ENCODE results near the gene RAP1GAP.

The RAP1GAP gene

GRCh38 chr1:21662426-21663247, 6.5 kb downstream of the RAP1GAP start:
- DNase-seq (ENCODE audit: low spot score), result no peak

DNA sequence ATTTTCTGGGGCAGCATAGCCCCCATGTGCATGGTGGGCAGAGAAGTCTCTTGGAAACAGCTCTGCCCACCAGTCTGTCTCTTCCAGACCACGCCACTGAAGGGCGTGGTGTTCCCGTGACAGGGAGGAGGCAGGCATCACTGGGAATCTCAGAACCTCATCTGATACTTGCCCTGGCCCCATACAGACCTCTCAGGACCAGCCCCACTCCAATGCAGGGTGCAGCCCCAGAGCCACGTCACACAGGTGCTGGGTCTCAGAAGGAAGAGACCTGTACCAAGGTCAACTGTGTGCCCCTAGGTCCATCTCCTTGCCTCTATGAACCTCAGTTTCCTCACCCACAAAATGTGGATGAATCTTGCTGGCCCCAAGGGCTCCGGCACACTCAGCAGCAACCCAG, 7.3 kb downstream of the RAP1GAP start:
- no peak for DNase-seq (ENCODE audit: low spot score)

GRCh38 chr1:21659924-21660326, 9.2 kb downstream of the RAP1GAP start:
- no peak for DNase-seq (ENCODE audit: low spot score)

- peak; percentile 80 for DNase-seq (ENCODE audit: low spot score)
Measured at GRCh38 chr1:21659099-21659923, 9.8 kb downstream of the RAP1GAP start.

- no peak for DNase-seq (ENCODE audit: low spot score)
Measured at GRCh38 chr1:21657456-21658190, 11.5 kb downstream of the RAP1GAP start.

GRCh38 chr1:21655748-21656147, 13.4 kb downstream of the RAP1GAP start:
- no peak for DNase-seq (ENCODE audit: low spot score)

GRCh38 chr1:21655259-21655658, 13.9 kb downstream of the RAP1GAP start:
- DNase-seq (ENCODE audit: low spot score), result no peak

GRCh38 chr1:21654209-21654608, 14.9 kb downstream of the RAP1GAP start:
- no peak for DNase-seq (ENCODE audit: low spot score)

- DNase-seq (ENCODE audit: low spot score), result no peak
Measured at GRCh38 chr1:21653744-21654100, 15.4 kb downstream of the RAP1GAP start.

- no peak for DNase-seq (ENCODE audit: low spot score)
Measured at GRCh38 chr1:21652937-21653743, 16.0 kb downstream of the RAP1GAP start.

GRCh38 chr1:21652101-21652936, 16.8 kb downstream of the RAP1GAP start:
- no peak for DNase-seq (ENCODE audit: low spot score)

DNA sequence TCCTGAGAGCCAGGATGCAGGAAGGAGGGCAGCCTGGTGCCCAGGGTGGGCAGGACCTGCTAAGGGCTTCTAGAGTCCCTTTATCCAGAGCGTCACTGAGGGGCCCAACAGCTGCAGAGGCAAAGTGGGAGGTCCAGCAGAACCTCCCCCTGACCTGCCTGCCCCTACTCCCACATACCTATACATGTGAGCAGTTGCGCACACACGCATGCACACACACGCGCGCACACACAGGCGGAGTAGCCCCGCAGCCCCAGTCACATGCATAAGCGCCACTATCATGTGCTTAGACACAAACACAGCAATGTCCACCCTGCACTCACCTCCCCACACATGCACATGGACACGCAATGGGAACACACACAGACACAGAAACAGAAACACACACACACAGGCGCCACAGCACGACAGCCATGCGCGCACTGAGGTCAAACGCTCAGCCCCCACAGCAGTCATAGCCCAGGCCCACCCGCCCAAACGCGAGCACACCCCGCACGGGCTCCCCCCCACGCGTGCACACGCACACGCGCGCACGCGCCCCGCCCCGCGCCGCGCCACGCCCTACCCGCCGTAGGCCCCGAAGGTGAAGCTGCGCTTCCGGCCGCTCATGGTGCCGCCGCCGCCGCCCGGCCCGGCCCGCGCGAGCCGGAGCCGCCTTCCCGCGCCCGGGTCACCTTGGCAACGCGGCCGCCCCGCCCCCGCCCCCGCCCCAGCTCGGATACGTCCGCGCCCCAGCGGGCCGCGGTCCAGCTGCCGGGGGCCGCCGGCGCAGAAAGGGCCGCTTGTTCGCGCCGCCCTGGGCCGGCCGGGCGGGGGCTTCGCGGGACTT, 17.7 kb downstream of the RAP1GAP start:
- DNase-seq (ENCODE audit: low spot score), result peak; percentile 41

GRCh38 chr1:21650400-21650799, 18.8 kb downstream of the RAP1GAP start:
- no peak for DNase-seq (ENCODE audit: low spot score)

- DNase-seq (ENCODE audit: low spot score), result no peak
Measured at GRCh38 chr1:21649315-21649714, 19.8 kb downstream of the RAP1GAP start.

- no peak for DNase-seq (ENCODE audit: low spot score)
Measured at GRCh38 chr1:21648791-21649190, 20.4 kb downstream of the RAP1GAP start.

DNA sequence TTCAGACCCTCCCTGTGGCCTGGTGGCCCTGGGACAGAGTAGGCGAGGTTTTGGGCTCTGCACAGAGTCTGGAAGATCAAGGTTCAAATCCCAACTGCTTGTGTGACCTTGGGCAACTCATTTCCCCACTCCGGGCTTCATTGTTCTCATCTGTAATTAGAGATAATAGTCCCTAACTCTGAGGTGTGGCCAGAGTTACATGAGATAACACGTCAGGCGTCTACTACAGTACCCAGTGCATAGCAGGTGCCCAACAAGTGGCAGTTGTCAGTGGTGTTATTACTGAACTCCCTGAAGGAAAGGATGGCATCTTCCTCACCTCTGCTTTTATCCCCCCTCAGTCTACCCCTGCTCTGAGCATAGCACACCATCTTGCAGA, 20.8 kb downstream of the RAP1GAP start:
- no peak for DNase-seq (ENCODE audit: low spot score)

GRCh38 chr1:21647431-21648351, 21.5 kb downstream of the RAP1GAP start:
- DNase-seq (ENCODE audit: low spot score), result peak; percentile 72

DNA sequence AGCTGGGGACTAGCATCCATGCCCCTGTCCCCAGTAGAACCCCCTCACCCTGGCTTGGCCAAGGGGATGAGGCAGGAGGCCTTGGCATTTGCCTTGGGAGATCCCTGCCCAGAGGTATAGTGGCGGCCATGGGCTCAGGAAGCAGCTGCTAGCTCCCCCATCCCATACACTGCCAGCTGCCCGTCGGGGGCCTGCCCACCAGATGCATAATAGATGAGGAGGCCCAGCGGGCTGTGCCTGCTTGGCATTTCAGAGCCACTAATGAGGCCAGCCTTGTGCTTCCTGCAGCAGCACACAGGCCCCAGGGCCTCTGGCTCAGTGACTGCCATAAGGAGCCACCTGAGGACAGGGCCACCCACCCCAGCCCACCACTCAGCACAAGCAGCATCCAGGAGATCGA, 23.6 kb downstream of the RAP1GAP start:
- no peak for DNase-seq (ENCODE audit: low spot score)

DNA sequence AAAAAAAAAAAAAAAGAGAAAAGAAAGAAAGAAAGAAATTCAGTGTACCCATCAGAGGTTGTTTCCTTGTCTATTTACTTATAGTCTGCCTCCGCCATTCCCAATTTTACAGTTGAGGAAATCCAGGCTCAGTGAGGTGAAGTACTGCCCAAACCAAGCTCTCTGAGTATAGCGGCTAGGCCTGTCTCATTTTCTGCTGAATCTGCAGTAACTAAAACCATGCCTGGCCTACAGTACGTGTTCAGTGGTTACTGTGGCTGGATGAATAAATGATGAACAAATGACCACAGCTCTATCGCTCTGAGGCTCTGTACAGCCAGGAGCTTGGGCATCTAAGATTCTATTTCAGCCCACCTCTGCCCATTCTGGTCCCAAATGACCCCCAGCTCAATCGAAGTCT, 24.3 kb downstream of the RAP1GAP start:
- DNase-seq (ENCODE audit: low spot score), result no peak
